Spleen (tissue), 7 donors: Measurements from ENCODE around the gene DNMT3B.

Experiments
- CTCF ChIP-seq, 11 experiments: fragments of 200-600 bp in 7 of 11; fragments of 450-650 bp in 4 of 11; sonication (generic) in 4 of 11; IDR thresholded peaks in 8 of 11; conservative IDR thresholded peaks in 3 of 11; 1 replicate in 7 of 11; 2 replicates in 4 of 11; pipeline versions ENCODE4 v1.4.0 to v1.8.0; 2016 to 2021; ENCODE audit warnings: antibody characterized with exemption in 11 of 11, inconsistent platforms in 4 of 11, mild to moderate bottlenecking in 1 of 11
- POLR2A ChIP-seq, 3 donors: fragments of 450-650 bp; IDR thresholded peaks; one replicate each; pipeline ENCODE4 v1.5.1; 2017; ENCODE audit warnings: antibody characterized with exemption in 3 of 3, mild to moderate bottlenecking in 1 of 3
- donor health status: DM: no; HTN: no; CAD: no; lungs with moderate emphysema.
- donor health status: DM: no; HTN: no; CAD: no.
- donor health status: DM: no; HTN: no; CAD: no.

GRCh38 chr20:32792316-32792715 is 30.1 kb downstream of the DNMT3B start:
- TF ChIP-seq CTCF (IDR thresholded peaks at IDR 0.05 in 8 of 11, conservative IDR thresholded peaks at IDR 0.05 in 3 of 11) (no peak), POLR2A (IDR thresholded peaks at IDR 0.05) (no peak)
